Thyroid gland (tissue), 4 donors: ENCODE measurements around the gene CDC42EP5.

Experiments used
- CTCF ChIP-seq, 6 experiments: fragments of 200-600 bp in 3 of 6; fragments of 450-650 bp in 3 of 6; sonication (generic) in 3 of 6; IDR thresholded peaks; one replicate each; pipeline ENCODE4 v1.5.1; 2016 to 2019; ENCODE audit warnings: antibody characterized with exemption in 6 of 6, mild to moderate bottlenecking in 2 of 6, inconsistent platforms in 1 of 6, moderate library complexity in 1 of 6
- POLR2A ChIP-seq, 2 donors: fragments of 450-650 bp; IDR thresholded peaks; one replicate each; pipeline ENCODE4 v1.6.1; 2017; ENCODE audit warnings: antibody characterized with exemption in 2 of 2, mild to moderate bottlenecking in 2 of 2, moderate library complexity in 1 of 2

GRCh38 chr19:54436628-54437252 is 36.4 kb downstream of the CDC42EP5 start:
- TF ChIP-seq POLR2A (IDR thresholded peaks at IDR 0.05) (no peak), CTCF (IDR thresholded peaks at IDR 0.05) (no peak)
